GM23338 (cell line): ENCODE data around the gene TUBA4B. TPM values are rescaled to one million over a fixed set of nuclear protein-coding genes. Genes with fewer than 3 reads are reported as not detected.

Source experiments
- ATAC-seq: fragments of 200-7000 bp; cut with Tn5 transposase; 3 replicates; pipeline ENCODE4 v1.9.1; 2020
- DNase-seq: peaks from one replicate; pipeline ENCODE4 v3.0.0-alpha.2; 2015; ENCODE audit warnings: low spot score
- H2AFZ ChIP-seq: fragments of 200-600 bp; sonication (generic); 2 replicates; pipeline ENCODE4 v1.8.0; 2016; ENCODE audit warnings: antibody characterized with exemption, mild to moderate bottlenecking, moderate library complexity
- H3F3A ChIP-seq: fragments of 200-600 bp; sonication (generic); replicated peaks from 2 replicates; pipeline ENCODE4 v1.8.0; 2017; ENCODE audit warnings: antibody characterized with exemption, mixed run types, low read depth
- H3K27ac ChIP-seq: fragments of 200-600 bp; sonication (generic); 2 replicates; pipeline ENCODE4 v1.6.1; 2016; ENCODE audit warnings: low read depth
- H3K27me3 ChIP-seq: fragments of 200-600 bp; sonication (generic); 2 replicates; pipeline ENCODE4 v1.8.0; 2016; ENCODE audit warnings: mild to moderate bottlenecking, mixed run types, moderate library complexity; ENCODE audit not compliant: insufficient read depth
- H3K36me3 ChIP-seq: fragments of 200-600 bp; sonication (generic); 2 replicates; pipeline ENCODE4 v1.8.0; 2016; ENCODE audit warnings: mild to moderate bottlenecking; ENCODE audit not compliant: insufficient read depth
- H3K4me1 ChIP-seq: fragments of 200-600 bp; sonication (generic); 2 replicates; pipeline ENCODE4 v1.8.0; 2016; ENCODE audit warnings: mild to moderate bottlenecking, moderate library complexity; ENCODE audit not compliant: insufficient read depth
- H3K4me2 ChIP-seq: fragments of 200-600 bp; sonication (generic); 2 replicates; pipeline ENCODE4 v1.7.1; 2017; ENCODE audit warnings: mixed run types
- H3K4me3 ChIP-seq: fragments of 200-600 bp; sonication (generic); 2 replicates; pipeline ENCODE4 v1.6.1; 2016; ENCODE audit warnings: mixed run types
- H3K79me2 ChIP-seq: fragments of 200-600 bp; sonication (generic); replicated peaks from 2 replicates; pipeline ENCODE4 v1.8.0; 2017; ENCODE audit warnings: mild to moderate bottlenecking; ENCODE audit not compliant: insufficient read depth
- H3K9me2 ChIP-seq: fragments of 200-600 bp; sonication (generic); 2 replicates; pipeline ENCODE4 v1.8.0; 2017; ENCODE audit not compliant: insufficient read depth
- H4K20me1 ChIP-seq: fragments of 200-600 bp; sonication (generic); replicated peaks from 2 replicates; pipeline ENCODE4 v1.8.0; 2017; ENCODE audit warnings: mild to moderate bottlenecking; ENCODE audit not compliant: insufficient read depth
- H3K27ac Mint-ChIP-seq: 2 replicates; pipeline ENCODE4 v1.8.0; 2020; ENCODE audit warnings: inconsistent platforms, mild to moderate bottlenecking, moderate library complexity, mixed read lengths
- H3K27me3 Mint-ChIP-seq: 3 replicates; pipeline ENCODE4 v1.8.0; 2022; ENCODE audit warnings: low read depth, mild to moderate bottlenecking, moderate library complexity, mixed read lengths, inconsistent platforms; ENCODE audit not compliant: insufficient read depth, poor library complexity
- H3K36me3 Mint-ChIP-seq: 3 replicates; pipeline ENCODE4 v1.8.0; 2021; ENCODE audit warnings: low read depth, mild to moderate bottlenecking, inconsistent platforms, moderate library complexity, mixed read lengths
- H3K4me1 Mint-ChIP-seq: 3 replicates; pipeline ENCODE4 v1.8.0; 2020; ENCODE audit warnings: mild to moderate bottlenecking, inconsistent platforms, mixed read lengths
- H3K4me3 Mint-ChIP-seq: 3 replicates; pipeline ENCODE4 v1.8.0; 2021; ENCODE audit warnings: moderate library complexity, mild to moderate bottlenecking, inconsistent platforms, mixed read lengths
- H3K9me3 Mint-ChIP-seq: 3 replicates; pipeline ENCODE4 v1.8.0; 2020; ENCODE audit warnings: moderate library complexity, mild to moderate bottlenecking, inconsistent platforms, mixed read lengths
- CREB1 ChIP-seq: fragments of 250-450 bp; sonication (Bioruptor Pico); IDR thresholded peaks from 2 replicates; pipeline ENCODE4 v1.5.0; 2020; ENCODE audit warnings: low read depth, mild to moderate bottlenecking, moderate library complexity
- ETS1 ChIP-seq: IDR thresholded peaks from 2 replicates; pipeline ENCODE4 v1.6.1; 2016; ENCODE audit warnings: antibody characterized with exemption
- EZH2phosphoT487 ChIP-seq: fragments of 200-600 bp; sonication (generic); IDR thresholded peaks from one replicate; pipeline ENCODE4 v1.8.1; 2018; ENCODE audit warnings: antibody characterized with exemption; ENCODE audit not compliant: unreplicated experiment
- JUNB ChIP-seq: IDR thresholded peaks from one replicate; pipeline ENCODE4 v1.6.1; 2016; ENCODE audit warnings: antibody characterized with exemption; ENCODE audit not compliant: unreplicated experiment
- POLR2AphosphoS5 ChIP-seq: IDR thresholded peaks from 2 replicates; pipeline ENCODE4 v1.6.1; 2016; ENCODE audit warnings: antibody characterized with exemption, low read depth
- STAT1 ChIP-seq: IDR thresholded peaks from one replicate; pipeline ENCODE4 v1.6.1; 2016; ENCODE audit warnings: antibody characterized with exemption; ENCODE audit not compliant: unreplicated experiment
- ZNF331 ChIP-seq: fragments of 250-450 bp; sonication (Bioruptor Pico); IDR thresholded peaks from 2 replicates; pipeline ENCODE4 v1.5.0; 2020; ENCODE audit warnings: low read depth, mild to moderate bottlenecking, moderate library complexity
- polyA plus RNA-seq: library from polyadenylated mRNA; unstranded; fragments of >200 nt; fragmentation: Nextera tagmentation; extraction: Ambion mirVana; gene quantifications from 2 replicates; pipeline ENCODE4 v1.2.1, GENCODE V29; 2016
- total RNA-seq: library from RNA; depleted of rRNA; stranded (reverse); fragments of >200 nt; shearing (Covaris generic); gene quantifications from 2 replicates; pipeline ENCODE4 v1.2.3, GENCODE V29; 2014
- TF ChIP-seq, protein P1 (sequence below): IDR thresholded peaks from one replicate; pipeline ENCODE4 v1.6.1; 2018; ENCODE audit warnings: antibody characterized with exemption; ENCODE audit not compliant: unreplicated experiment
- TF ChIP-seq, protein P2 (sequence below), 2 experiments: fragments of 200-600 bp in 1 of 2; sonication (generic) in 1 of 2; conservative IDR thresholded peaks; 2 replicates each; pipeline versions ENCODE4 v1.5.1 to v1.6.1; 2016 to 2017; ENCODE audit warnings: antibody characterized with exemption in 2 of 2, low read depth in 2 of 2, mild to moderate bottlenecking in 2 of 2, moderate library complexity in 1 of 2

Gene TUBA4B
- total and polyA plus RNA-seq, 2 experiments from 2014 or later: 0.14 TPM; not detected in 1

DNA sequence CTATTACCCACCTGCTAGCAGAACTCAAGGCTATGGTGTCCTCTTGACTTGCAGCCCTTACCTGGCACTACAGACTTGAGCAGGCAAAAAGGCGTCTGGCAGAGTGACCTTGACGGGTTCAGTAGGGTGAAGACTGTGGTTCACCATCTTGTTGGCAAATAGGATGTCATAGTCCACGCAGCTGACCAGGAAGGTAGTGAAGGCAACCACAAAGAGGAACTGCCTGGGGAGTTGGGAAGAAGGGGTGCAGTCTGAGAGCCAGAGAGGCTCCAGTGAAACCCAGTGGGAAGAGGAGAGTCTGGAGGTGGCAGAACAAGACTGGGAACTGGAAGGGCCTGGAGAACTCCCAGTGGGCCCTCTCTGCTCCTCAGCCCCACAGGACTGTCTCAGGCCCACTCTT, 27.7 kb upstream of the TUBA4B start:
- Histone ChIP-seq H4K20me1 (no peaks in the 10 kb centered on the region; the same call in 1 of the 2 replicates), H3K27me3 (no peaks in the 10 kb centered on the region), H3K4me2 (no peak overlapping the region), H3K79me2 (peaks cover 4% of the 10 kb centered on the region; the same call in 1 of the 2 replicates), H3K36me3 (0 out of 2 replicates have a peak, but pooled peaks cover 5% of the 10 kb centered on the region), H3K9me2 (no peaks in the 10 kb centered on the region), H3F3A (peaks cover 4% of the 10 kb centered on the region), H2AFZ (no peak overlapping the region), H3K27ac (no peak overlapping the region), H3K4me1 (peaks cover 5% of the 10 kb centered on the region), H3K4me3 (no peak overlapping the region)
- TF ChIP-seq ETS1: no peak
- TF ChIP-seq JUNB: no peak
- TF ChIP-seq, protein P1, sequence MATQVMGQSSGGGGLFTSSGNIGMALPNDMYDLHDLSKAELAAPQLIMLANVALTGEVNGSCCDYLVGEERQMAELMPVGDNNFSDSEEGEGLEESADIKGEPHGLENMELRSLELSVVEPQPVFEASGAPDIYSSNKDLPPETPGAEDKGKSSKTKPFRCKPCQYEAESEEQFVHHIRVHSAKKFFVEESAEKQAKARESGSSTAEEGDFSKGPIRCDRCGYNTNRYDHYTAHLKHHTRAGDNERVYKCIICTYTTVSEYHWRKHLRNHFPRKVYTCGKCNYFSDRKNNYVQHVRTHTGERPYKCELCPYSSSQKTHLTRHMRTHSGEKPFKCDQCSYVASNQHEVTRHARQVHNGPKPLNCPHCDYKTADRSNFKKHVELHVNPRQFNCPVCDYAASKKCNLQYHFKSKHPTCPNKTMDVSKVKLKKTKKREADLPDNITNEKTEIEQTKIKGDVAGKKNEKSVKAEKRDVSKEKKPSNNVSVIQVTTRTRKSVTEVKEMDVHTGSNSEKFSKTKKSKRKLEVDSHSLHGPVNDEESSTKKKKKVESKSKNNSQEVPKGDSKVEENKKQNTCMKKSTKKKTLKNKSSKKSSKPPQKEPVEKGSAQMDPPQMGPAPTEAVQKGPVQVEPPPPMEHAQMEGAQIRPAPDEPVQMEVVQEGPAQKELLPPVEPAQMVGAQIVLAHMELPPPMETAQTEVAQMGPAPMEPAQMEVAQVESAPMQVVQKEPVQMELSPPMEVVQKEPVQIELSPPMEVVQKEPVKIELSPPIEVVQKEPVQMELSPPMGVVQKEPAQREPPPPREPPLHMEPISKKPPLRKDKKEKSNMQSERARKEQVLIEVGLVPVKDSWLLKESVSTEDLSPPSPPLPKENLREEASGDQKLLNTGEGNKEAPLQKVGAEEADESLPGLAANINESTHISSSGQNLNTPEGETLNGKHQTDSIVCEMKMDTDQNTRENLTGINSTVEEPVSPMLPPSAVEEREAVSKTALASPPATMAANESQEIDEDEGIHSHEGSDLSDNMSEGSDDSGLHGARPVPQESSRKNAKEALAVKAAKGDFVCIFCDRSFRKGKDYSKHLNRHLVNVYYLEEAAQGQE: no peak
- no peak for TF ChIP-seq POLR2AphosphoS5
- TF ChIP-seq, protein P2, sequence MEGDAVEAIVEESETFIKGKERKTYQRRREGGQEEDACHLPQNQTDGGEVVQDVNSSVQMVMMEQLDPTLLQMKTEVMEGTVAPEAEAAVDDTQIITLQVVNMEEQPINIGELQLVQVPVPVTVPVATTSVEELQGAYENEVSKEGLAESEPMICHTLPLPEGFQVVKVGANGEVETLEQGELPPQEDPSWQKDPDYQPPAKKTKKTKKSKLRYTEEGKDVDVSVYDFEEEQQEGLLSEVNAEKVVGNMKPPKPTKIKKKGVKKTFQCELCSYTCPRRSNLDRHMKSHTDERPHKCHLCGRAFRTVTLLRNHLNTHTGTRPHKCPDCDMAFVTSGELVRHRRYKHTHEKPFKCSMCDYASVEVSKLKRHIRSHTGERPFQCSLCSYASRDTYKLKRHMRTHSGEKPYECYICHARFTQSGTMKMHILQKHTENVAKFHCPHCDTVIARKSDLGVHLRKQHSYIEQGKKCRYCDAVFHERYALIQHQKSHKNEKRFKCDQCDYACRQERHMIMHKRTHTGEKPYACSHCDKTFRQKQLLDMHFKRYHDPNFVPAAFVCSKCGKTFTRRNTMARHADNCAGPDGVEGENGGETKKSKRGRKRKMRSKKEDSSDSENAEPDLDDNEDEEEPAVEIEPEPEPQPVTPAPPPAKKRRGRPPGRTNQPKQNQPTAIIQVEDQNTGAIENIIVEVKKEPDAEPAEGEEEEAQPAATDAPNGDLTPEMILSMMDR (conservative IDR thresholded peaks at IDR 0.05; ENCODE audit: low read depth in 2 of 2): no peak
- no peak for TF ChIP-seq ZNF331 (CRISPR knock-in tag)
- TF ChIP-seq STAT1: no peak
- no peak for TF ChIP-seq CREB1 (CRISPR knock-in tag)
- no peak for TF ChIP-seq EZH2phosphoT487
- H3K4me1 Mint-ChIP-seq: peaks cover 9% of the 10 kb centered on the region
- ATAC-seq (no peak), DNase-seq (no peak)
- H3K9me3 Mint-ChIP-seq: peaks cover 2% of the 10 kb centered on the region; the same call in 1 of the 3 replicates
- H3K36me3 Mint-ChIP-seq: peaks cover 37% of the 10 kb centered on the region
- H3K27me3 Mint-ChIP-seq: peaks cover 11% of the 10 kb centered on the region
- no peak overlapping the region for H3K4me3 Mint-ChIP-seq
- H3K27ac Mint-ChIP-seq: no peak overlapping the region
